ENCODE results near the gene LRRTM3. TPM values are rescaled to one million over a fixed set of nuclear protein-coding genes. Genes with fewer than 3 reads are reported as not detected.

LRRTM3 gene
- total RNA-seq, 1 experiment from 2014 or later: not detected

- no peak for DNase-seq (ENCODE audit: low spot score)
Measured at GRCh38 chr10:67119651-67120050, 193.8 kb downstream of the LRRTM3 start.

GRCh38 chr10:67127441-67127840 is 201.6 kb downstream of the LRRTM3 start:
- DNase-seq (ENCODE audit: low spot score): no peak

- DNase-seq (ENCODE audit: low spot score): no peak
Measured at GRCh38 chr10:67140641-67141040, 214.8 kb downstream of the LRRTM3 start.

- no peak for DNase-seq (ENCODE audit: low spot score)
Measured at GRCh38 chr10:67141300-67141699, 215.5 kb downstream of the LRRTM3 start.

- DNase-seq (ENCODE audit: low spot score): no peak
Measured at GRCh38 chr10:67144530-67144929, 218.7 kb downstream of the LRRTM3 start.

All from HT-29 (cell line).